Colonic mucosa (tissue), 4 donors: ENCODE measurements around the gene GGTLC2. TPM values are rescaled to one million over a fixed set of nuclear protein-coding genes. Genes with fewer than 3 reads are reported as not detected.
"Not testable (repeated sequence)": the region's sequence is repeated elsewhere in the genome, so short reads cannot be mapped to it uniquely, and the experiment has no call there.

Source experiments
- DNase-seq: peaks from one replicate; pipeline ENCODE4 v3.0.0-alpha.2; 2020
- H3K27ac ChIP-seq: fragments of 200-600 bp; one replicate; pipeline ENCODE4 v1.8.0; 2021
- H3K27me3 ChIP-seq: fragments of 200-600 bp; one replicate; pipeline ENCODE4 v1.8.0; 2021
- H3K36me3 ChIP-seq: fragments of 200-600 bp; one replicate; pipeline ENCODE4 v1.8.0; 2021
- H3K4me1 ChIP-seq: fragments of 200-600 bp; one replicate; pipeline ENCODE4 v1.8.0; 2021; ENCODE audit warnings: mild to moderate bottlenecking
- H3K4me3 ChIP-seq: fragments of 200-600 bp; one replicate; pipeline ENCODE4 v1.8.0; 2021
- H3K9ac ChIP-seq, 2 donors: one replicate each; pipeline ENCODE4 v1.7.0; 2013; ENCODE audit warnings: control low read depth in 2 of 2, low read depth in 2 of 2, low read length in 2 of 2
- H3K9me3 ChIP-seq: fragments of 200-600 bp; one replicate; pipeline ENCODE4 v1.8.0; 2021
- intact Hi-C: fragments of 100-400 bp; cut with DNase I; formaldehyde crosslinking; loops from one replicate; pipeline ENCODE4 v1.14.1; 2022
- total RNA-seq, 2 donors: library from RNA; stranded (reverse); fragmentation: NEBNext Ultra II Directional in 1 of 2; extraction: Animal tissue kit (Norgen Biotek cat#: 25700) in 1 of 2; gene quantifications; one replicate each; pipeline ENCODE4 v1.2.1, GENCODE V29; 2021
- TF ChIP-seq, protein P1 (sequence below): fragments of 200-600 bp; IDR thresholded peaks from one replicate; pipeline ENCODE4 v1.8.0; 2022; ENCODE audit warnings: antibody characterized with exemption, mild to moderate bottlenecking
- donor health status: healthy.
- donor health status: DM: no; HTN: no; CAD: no.
- donor health status: DM: no; HTN: no; CAD: no.

GGTLC2 gene
- total RNA-seq, 2 donors from 2014 or later: not detected

DNA sequence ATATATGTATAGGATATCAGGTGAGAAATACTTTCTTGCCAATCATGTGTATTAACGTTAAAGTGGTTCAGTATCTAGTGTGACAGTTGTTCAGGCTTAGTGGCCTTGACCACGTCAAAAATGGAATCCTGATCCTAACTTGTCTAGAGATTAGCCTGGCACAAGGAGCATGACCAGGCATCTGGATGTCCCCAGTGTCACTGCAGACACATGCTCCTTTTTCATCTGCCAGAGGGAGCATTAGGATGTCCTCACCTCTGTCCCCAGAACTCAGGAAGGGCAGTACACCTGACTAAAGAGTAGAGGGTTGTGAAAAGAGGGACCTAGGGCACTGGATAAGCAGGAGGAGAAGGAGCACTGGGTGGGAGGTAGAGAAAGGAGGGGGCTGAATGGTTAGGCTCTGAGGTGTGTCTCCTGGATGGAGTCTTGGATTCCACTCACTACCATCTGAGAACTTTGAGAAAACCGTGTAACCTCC is 40.9 kb upstream of the GGTLC2 start:
- no peak for DNase-seq
- Histone ChIP-seq H3K36me3 (no peaks in the 10 kb centered on the region), H3K27me3 (no peaks in the 10 kb centered on the region), H3K4me3 (no peak overlapping the region), H3K9me3 (no peaks in the 10 kb centered on the region), H3K27ac (no peak overlapping the region), H3K9ac (no peak overlapping the region), H3K4me1 (no peaks in the 10 kb centered on the region)
- TF ChIP-seq, protein P1, sequence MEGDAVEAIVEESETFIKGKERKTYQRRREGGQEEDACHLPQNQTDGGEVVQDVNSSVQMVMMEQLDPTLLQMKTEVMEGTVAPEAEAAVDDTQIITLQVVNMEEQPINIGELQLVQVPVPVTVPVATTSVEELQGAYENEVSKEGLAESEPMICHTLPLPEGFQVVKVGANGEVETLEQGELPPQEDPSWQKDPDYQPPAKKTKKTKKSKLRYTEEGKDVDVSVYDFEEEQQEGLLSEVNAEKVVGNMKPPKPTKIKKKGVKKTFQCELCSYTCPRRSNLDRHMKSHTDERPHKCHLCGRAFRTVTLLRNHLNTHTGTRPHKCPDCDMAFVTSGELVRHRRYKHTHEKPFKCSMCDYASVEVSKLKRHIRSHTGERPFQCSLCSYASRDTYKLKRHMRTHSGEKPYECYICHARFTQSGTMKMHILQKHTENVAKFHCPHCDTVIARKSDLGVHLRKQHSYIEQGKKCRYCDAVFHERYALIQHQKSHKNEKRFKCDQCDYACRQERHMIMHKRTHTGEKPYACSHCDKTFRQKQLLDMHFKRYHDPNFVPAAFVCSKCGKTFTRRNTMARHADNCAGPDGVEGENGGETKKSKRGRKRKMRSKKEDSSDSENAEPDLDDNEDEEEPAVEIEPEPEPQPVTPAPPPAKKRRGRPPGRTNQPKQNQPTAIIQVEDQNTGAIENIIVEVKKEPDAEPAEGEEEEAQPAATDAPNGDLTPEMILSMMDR: no peak
- intact Hi-C loops: no loop called here

- H3K27me3 ChIP-seq: no peaks in the 10 kb centered on the region
- no peak overlapping the region for H3K9ac ChIP-seq
- TF ChIP-seq, protein P1: no peak
- no peak overlapping the region for H3K4me3 ChIP-seq
- H3K27ac ChIP-seq: no peak overlapping the region
- H3K4me1 ChIP-seq: no peaks in the 10 kb centered on the region
- no peak for DNase-seq
- H3K36me3 ChIP-seq: no peaks in the 10 kb centered on the region
- intact Hi-C loops: no loop called here
- H3K9me3 ChIP-seq: no peaks in the 10 kb centered on the region
Observed at GRCh38 chr22:22604326-22605073, 39.9 kb upstream of the GGTLC2 start.

GRCh38 chr22:22605074-22605404 is 39.4 kb upstream of the GGTLC2 start:
- Histone ChIP-seq H3K4me1 (no peaks in the 10 kb centered on the region), H3K9ac (no peak overlapping the region), H3K27ac (no peak overlapping the region), H3K27me3 (no peaks in the 10 kb centered on the region), H3K4me3 (no peak overlapping the region), H3K36me3 (no peaks in the 10 kb centered on the region), H3K9me3 (no peaks in the 10 kb centered on the region)
- TF ChIP-seq, protein P1: no peak
- DNase-seq: no peak
- intact Hi-C loops: no loop called here

GRCh38 chr22:22608022-22608421 is 36.4 kb upstream of the GGTLC2 start:
- DNase-seq, H3K4me3 ChIP-seq, H3K36me3 ChIP-seq, intact Hi-C loops, H3K9ac ChIP-seq, H3K4me1 ChIP-seq, H3K27me3 ChIP-seq, H3K27ac ChIP-seq, H3K9me3 ChIP-seq: not testable (repeated sequence)

DNA sequence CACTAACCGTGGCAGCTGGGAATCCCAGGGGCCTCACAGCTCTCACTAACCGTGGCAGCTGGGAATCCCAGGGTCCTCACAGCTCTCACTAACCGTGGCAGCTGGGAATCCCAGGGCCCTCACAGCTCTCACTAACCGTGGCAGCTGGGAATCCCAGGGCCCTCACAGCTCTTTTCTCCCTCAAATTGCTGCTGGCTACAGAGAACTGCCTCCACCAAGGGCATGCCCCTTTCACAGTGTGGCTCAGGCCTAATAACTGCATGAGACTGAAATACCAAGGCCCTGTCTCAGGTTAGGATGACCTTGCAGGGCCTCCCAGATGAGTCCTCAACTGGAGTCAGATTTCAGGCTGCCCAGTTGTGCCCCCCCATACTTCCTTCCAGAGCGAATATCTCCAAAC is 35.1 kb upstream of the GGTLC2 start:
- intact Hi-C loops: no loop called here
- Histone ChIP-seq H3K4me3 (no peak overlapping the region), H3K36me3 (no peaks in the 10 kb centered on the region), H3K4me1 (no peaks in the 10 kb centered on the region), H3K27ac (no peak overlapping the region), H3K9ac (no peak overlapping the region), H3K27me3 (no peaks in the 10 kb centered on the region), H3K9me3 (no peaks in the 10 kb centered on the region)
- DNase-seq: no peak
- TF ChIP-seq, protein P1: no peak

DNA sequence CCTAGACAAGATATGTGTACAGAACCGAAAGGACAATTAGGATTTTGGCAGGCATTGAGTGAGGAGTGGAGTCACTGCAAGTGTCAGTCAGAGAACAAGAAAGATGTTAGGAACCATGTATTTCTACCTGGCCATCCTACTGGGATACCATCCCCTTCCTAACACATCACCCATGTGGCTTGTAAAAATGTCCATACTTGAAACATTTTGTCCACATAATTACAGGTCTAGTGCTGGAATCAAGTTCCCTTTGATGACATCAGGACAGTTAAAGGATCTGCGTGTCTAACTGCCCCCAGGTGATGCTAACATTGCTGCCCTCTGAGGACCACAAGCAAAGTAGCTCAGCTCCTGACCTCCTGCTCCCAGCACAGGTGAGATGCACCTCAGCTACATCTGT is 31.9 kb upstream of the GGTLC2 start:
- intact Hi-C loops: no loop called here
- H3K36me3 ChIP-seq: no peaks in the 10 kb centered on the region
- TF ChIP-seq, protein P1: no peak
- no peak overlapping the region for H3K4me3 ChIP-seq
- H3K4me1 ChIP-seq: no peaks in the 10 kb centered on the region
- DNase-seq: no peak
- no peak overlapping the region for H3K27ac ChIP-seq
- no peaks in the 10 kb centered on the region for H3K27me3 ChIP-seq
- H3K9ac ChIP-seq: no peak overlapping the region
- no peaks in the 10 kb centered on the region for H3K9me3 ChIP-seq
